ENCODE data around the gene SPHK2.

The SPHK2 gene

GRCh38 chr19:48661711-48662090 is 42.4 kb downstream of the SPHK2 start:
- no peak for DNase-seq (ENCODE audit: low read depth)
- no peak for TF ChIP-seq CTCF (IDR thresholded peaks at IDR 0.05; ENCODE audit: low read depth, low read length, missing control alignments)
- H3K4me3 ChIP-seq (ENCODE audit: low read depth, low read length): no peak overlapping the region

- no peak overlapping the region for H3K4me3 ChIP-seq (ENCODE audit: low read depth, low read length)
- DNase-seq (ENCODE audit: low read depth): no peak
- TF ChIP-seq CTCF (IDR thresholded peaks at IDR 0.05; ENCODE audit: low read depth, low read length, missing control alignments): no peak
These were observed 44.4 kb downstream of the SPHK2 start for GRCh38 chr19:48663667-48664066.

- H3K4me3 ChIP-seq (ENCODE audit: low read depth, low read length): no peak overlapping the region
- DNase-seq (ENCODE audit: low read depth): no peak
- no peak for TF ChIP-seq CTCF (IDR thresholded peaks at IDR 0.05; ENCODE audit: low read depth, low read length, missing control alignments)
These were observed 45.2 kb downstream of the SPHK2 start for GRCh38 chr19:48664476-48664875.

GRCh38 chr19:48665786-48666185 is 46.5 kb downstream of the SPHK2 start:
- TF ChIP-seq CTCF (IDR thresholded peaks at IDR 0.05; ENCODE audit: low read depth, low read length, missing control alignments): no peak
- DNase-seq (ENCODE audit: low read depth): no peak
- H3K4me3 ChIP-seq (ENCODE audit: low read depth, low read length): no peak overlapping the region

GRCh38 chr19:48668332-48668731 is 49.0 kb downstream of the SPHK2 start:
- DNase-seq (ENCODE audit: low read depth): no peak
- no peak overlapping the region for H3K4me3 ChIP-seq (ENCODE audit: low read depth, low read length)
- no peak for TF ChIP-seq CTCF (IDR thresholded peaks at IDR 0.05; ENCODE audit: low read depth, low read length, missing control alignments)

- H3K4me3 ChIP-seq (ENCODE audit: low read depth, low read length): no peak overlapping the region
- TF ChIP-seq CTCF (IDR thresholded peaks at IDR 0.05; ENCODE audit: low read depth, low read length, missing control alignments): no peak
- DNase-seq (ENCODE audit: low read depth): no peak
These were observed 49.5 kb downstream of the SPHK2 start for GRCh38 chr19:48668761-48669160.

GRCh38 chr19:48669903-48670668 is 50.8 kb downstream of the SPHK2 start:
- H3K4me3 ChIP-seq (ENCODE audit: low read depth, low read length): no peak overlapping the region
- TF ChIP-seq CTCF (IDR thresholded peaks at IDR 0.05; ENCODE audit: low read depth, low read length, missing control alignments): no peak

More at GRCh38 chr19:48669903-48670668, 50.8 kb downstream of the SPHK2 start:
- DNase-seq (ENCODE audit: low read depth): no peak

All from GM12864 (cell line).